Upper lobe of left lung (tissue), 6 donors: ENCODE data around the gene BANP. TPM values are rescaled to one million over a fixed set of nuclear protein-coding genes. Genes with fewer than 3 reads are reported as not detected.
"Not testable (repeated sequence)": the region's sequence is repeated elsewhere in the genome, so short reads cannot be mapped to it uniquely, and the experiment has no call there.

Experiments used
- ATAC-seq, 2 donors: fragments of 200-7000 bp; cut with Tn5 transposase; one replicate each; pipeline ENCODE4 v1.9.1; 2022; ENCODE audit warnings: mild to moderate bottlenecking in 2 of 2, moderate library complexity in 2 of 2; ENCODE audit not compliant: low FRiP score in 2 of 2
- DNase-seq, 2 donors: peaks; one replicate each; pipeline ENCODE4 v3.0.0-alpha.2; 2019 to 2020
- H3K27ac ChIP-seq, 4 donors: fragments of 200-600 bp; sonication (generic); one replicate each; pipeline ENCODE4 v1.5.1; 2016 to 2019
- H3K27me3 ChIP-seq, 4 donors: fragments of 200-600 bp; sonication (generic); one replicate each; pipeline ENCODE4 v1.5.1; 2017 to 2019
- H3K36me3 ChIP-seq, 4 donors: fragments of 200-600 bp; sonication (generic); one replicate each; pipeline ENCODE4 v1.5.1; 2016 to 2019
- H3K4me1 ChIP-seq, 4 donors: fragments of 200-600 bp; sonication (generic); one replicate each; pipeline ENCODE4 v1.5.1; 2018 to 2019
- H3K4me3 ChIP-seq, 4 donors: fragments of 200-600 bp; sonication (generic); one replicate each; pipeline ENCODE4 v1.5.1; 2017 to 2019; ENCODE audit warnings: mild to moderate bottlenecking in 2 of 4, moderate library complexity in 1 of 4
- H3K9me3 ChIP-seq, 4 donors: fragments of 200-600 bp; sonication (generic); one replicate each; pipeline ENCODE4 v1.5.1; 2018 to 2019
- EP300 ChIP-seq, 4 donors: sonication (generic); formaldehyde crosslinking; IDR thresholded peaks; one replicate each; pipeline ENCODE4 v1.5.1; 2017; ENCODE audit warnings: antibody characterized with exemption in 4 of 4, control low read depth in 2 of 4
- POLR2A ChIP-seq, 4 donors: fragments of 450-650 bp; IDR thresholded peaks; one replicate each; pipeline ENCODE4 v1.5.1; 2016 to 2017; ENCODE audit warnings: antibody characterized with exemption in 4 of 4, mild to moderate bottlenecking in 2 of 4
- POLR2AphosphoS5 ChIP-seq, 2 donors: sonication (generic); formaldehyde crosslinking; IDR thresholded peaks; one replicate each; pipeline ENCODE4 v1.5.1; 2017; ENCODE audit warnings: antibody characterized with exemption in 2 of 2
- WGBS, 2 donors: methylation state at CpG; one replicate each; pipeline ENCODE4 v1.1.5; 2017 to 2018; 5-methylcytosine and 5-hydroxymethylcytosine counted together
- total RNA-seq, 6 donors: library from RNA; depleted of rRNA in 4 of 6; stranded (reverse); fragments of >200 nt in 4 of 6; gene quantifications; one replicate each; pipeline versions ENCODE4 v1.1.0 to v1.2.1, GENCODE V29; 2016 to 2021
- TF ChIP-seq, protein P1 (sequence below), 6 experiments: fragments of 450-650 bp in 4 of 6; fragments of 200-600 bp in 2 of 6; sonication (generic) in 2 of 6; IDR thresholded peaks; one replicate each; pipeline ENCODE4 v1.5.1; 2016 to 2019; ENCODE audit warnings: antibody characterized with exemption in 6 of 6
- donor health status: DM: no; HTN: no; CAD: no; lungs with moderate emphysema.
- donor health status: DM: no; HTN: yes; CAD: no; lungs with severe emphysema.

BANP gene
- total RNA-seq, 6 donors from 2014 or later, result 15.2 to 47.1 (median 24.4) TPM

DNA sequence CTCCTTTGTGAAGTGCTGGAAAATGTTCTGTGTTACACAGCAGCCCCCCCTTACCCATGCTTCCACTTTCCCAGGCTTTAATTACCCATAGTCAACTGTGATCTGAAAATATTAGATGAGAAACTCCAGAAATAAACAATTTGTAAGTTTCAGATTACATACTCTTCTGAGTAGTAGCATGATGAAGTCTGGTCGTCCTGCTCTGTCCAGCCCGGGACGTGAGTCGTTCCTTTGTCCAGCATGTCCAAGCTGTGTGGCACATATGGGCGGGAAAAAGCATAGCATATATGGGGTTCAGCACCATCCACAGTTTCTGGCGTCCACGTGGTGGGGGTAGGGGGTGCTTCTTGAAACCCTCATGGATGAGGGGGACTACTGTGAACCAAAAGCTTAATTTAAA, 83.5 kb downstream of the BANP start:
- Histone ChIP-seq H3K4me1 (no peaks in the 10 kb centered on the region), H3K9me3 (no peaks in the 10 kb centered on the region), H3K4me3 (no peak overlapping the region), H3K27me3 (no peaks in the 10 kb centered on the region), H3K36me3 (peaks cover 0 to 58% (median 33%) of the 10 kb centered on the region in 4 donors), H3K27ac (no peak overlapping the region)
- TF ChIP-seq EP300 (IDR thresholded peaks at IDR 0.05) (no peak), POLR2A (IDR thresholded peaks at IDR 0.05) (no peak), POLR2AphosphoS5 (IDR thresholded peaks at IDR 0.05) (no peak)
- TF ChIP-seq, protein P1, sequence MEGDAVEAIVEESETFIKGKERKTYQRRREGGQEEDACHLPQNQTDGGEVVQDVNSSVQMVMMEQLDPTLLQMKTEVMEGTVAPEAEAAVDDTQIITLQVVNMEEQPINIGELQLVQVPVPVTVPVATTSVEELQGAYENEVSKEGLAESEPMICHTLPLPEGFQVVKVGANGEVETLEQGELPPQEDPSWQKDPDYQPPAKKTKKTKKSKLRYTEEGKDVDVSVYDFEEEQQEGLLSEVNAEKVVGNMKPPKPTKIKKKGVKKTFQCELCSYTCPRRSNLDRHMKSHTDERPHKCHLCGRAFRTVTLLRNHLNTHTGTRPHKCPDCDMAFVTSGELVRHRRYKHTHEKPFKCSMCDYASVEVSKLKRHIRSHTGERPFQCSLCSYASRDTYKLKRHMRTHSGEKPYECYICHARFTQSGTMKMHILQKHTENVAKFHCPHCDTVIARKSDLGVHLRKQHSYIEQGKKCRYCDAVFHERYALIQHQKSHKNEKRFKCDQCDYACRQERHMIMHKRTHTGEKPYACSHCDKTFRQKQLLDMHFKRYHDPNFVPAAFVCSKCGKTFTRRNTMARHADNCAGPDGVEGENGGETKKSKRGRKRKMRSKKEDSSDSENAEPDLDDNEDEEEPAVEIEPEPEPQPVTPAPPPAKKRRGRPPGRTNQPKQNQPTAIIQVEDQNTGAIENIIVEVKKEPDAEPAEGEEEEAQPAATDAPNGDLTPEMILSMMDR (IDR thresholded peaks at IDR 0.05), result no peak
- DNase-seq (no peak), ATAC-seq (no peak)
- WGBS, 2 donors, result 91 to 94% methylated on average over 7 of the region's 7 CpGs

DNA sequence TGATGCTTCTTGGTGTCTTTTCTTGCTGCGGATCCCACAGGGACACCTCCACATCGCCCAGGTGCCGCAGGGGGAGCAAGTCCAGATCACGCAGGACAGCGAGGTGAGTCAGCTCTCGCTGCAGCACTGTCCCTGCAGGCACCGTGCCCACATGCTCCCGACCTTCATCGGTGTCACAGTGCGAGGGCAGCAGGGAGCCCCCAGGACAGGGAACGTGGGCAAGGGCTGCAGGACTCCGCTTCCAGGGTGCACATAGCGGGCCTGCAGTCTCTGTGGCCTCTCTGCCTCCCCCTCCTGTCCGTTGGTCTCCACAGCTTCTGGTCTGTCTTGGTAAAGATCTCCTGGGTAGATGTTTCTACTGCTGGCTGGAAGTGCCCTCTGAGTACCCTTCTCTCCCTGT, 84.1 kb downstream of the BANP start:
- no peaks in the 10 kb centered on the region for H3K27me3 ChIP-seq
- H3K27ac ChIP-seq, result no peak overlapping the region
- H3K4me3 ChIP-seq, result no peak overlapping the region
- peaks cover 0 to 59% (median 34%) of the 10 kb centered on the region in 4 donors for H3K36me3 ChIP-seq
- no peak for DNase-seq
- H3K4me1 ChIP-seq, result no peaks in the 10 kb centered on the region
- TF ChIP-seq POLR2A (IDR thresholded peaks at IDR 0.05) (no peak), EP300 (IDR thresholded peaks at IDR 0.05) (no peak), POLR2AphosphoS5 (IDR thresholded peaks at IDR 0.05) (no peak)
- TF ChIP-seq, protein P1 (IDR thresholded peaks at IDR 0.05), result no peak
- no peaks in the 10 kb centered on the region for H3K9me3 ChIP-seq
- no peak for ATAC-seq
- WGBS, 2 donors, result 91 to 97% methylated on average over 10 to 14 of the region's 14 CpGs

DNA sequence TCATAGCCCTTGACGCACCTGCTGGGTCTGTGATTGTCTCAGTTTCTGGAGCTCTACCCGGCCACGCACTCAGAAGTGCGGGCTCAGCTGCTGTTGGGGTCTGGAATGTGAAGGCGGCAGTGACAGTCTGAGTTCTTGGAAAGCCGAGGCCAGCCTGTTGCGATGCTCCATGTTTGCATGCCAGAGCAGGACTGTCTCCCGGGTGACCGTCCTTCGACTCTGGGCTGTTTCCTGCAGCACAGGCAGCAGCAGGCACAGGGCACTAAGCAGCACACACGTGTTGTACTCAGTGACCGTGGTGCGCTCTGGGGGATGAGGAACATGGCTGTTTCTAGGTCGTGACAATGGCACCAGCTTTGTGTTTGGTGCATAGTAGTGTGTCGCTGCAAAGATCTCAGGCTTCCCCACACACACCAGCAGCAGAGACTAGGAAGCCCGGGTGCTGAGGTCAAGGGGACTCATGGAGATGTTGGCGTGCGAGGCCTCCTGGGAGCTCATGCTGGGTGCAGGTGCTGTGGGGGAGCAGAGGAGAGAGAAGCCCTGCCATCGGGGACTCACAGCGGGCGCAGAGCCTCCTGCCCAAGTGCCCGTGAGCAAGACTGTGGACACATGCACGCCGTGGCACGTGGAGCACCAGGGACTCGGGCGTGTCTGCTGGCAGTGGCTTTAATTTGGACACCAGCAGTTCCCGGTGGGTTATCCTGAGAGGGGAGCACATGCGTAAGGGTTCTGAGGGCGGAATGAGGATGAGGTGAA, 84.8 kb downstream of the BANP start:
- WGBS, 2 donors, result 87 to 97% methylated on average over 21 to 28 of the region's 30 CpGs
- not testable (repeated sequence) for H3K27me3 ChIP-seq, H3K9me3 ChIP-seq, DNase-seq, H3K4me3 ChIP-seq, ATAC-seq, H3K27ac ChIP-seq, H3K4me1 ChIP-seq
- peaks cover 0 to 55% (median 32%) of the 10 kb centered on the region in 4 donors for H3K36me3 ChIP-seq

DNA sequence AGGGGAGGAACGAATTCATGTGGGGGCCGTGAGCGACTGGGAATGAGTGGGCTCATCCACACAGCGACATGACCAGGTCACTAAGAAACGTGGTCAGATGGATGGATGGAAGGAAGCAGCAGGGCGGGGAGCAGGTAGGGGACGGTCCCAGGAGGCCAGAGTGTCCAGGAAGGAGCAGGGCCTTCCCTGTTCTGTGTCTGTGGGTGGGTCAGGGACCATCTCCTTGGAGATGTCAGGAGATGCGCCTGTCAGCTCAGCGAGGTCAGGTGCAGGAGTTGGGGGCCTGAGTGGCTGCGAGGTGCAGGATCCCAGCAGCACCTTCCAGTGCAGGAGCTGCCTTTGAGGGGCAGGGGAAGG, 85.4 kb downstream of the BANP start:
- H3K9me3 ChIP-seq, ATAC-seq, H3K4me3 ChIP-seq, DNase-seq, H3K27ac ChIP-seq, H3K4me1 ChIP-seq, H3K27me3 ChIP-seq: not testable (repeated sequence)
- 94 to 98% methylated on average over 10 of the region's 10 CpGs for WGBS, 2 donors
- H3K36me3 ChIP-seq, result peaks cover 0 to 55% (median 32%) of the 10 kb centered on the region in 4 donors

DNA sequence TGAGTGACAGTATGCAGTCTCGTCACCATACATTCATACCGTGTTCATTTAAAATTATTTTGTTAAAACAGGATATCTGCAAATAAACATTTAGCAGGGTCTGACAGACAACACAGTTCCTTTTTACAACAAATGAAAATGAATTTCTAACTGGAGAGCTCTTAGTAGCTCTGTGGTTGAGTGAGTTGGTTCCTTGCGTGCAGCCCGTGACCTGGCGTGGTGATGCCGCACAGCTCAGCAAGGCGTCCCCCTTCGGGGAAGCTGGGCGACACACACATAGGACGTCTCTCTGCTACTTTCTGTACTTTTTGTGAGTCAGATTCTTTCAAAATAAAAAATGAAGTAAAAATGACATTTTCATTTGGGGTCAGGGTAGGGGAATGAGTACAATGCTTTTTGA, 86.1 kb downstream of the BANP start:
- not testable (repeated sequence) for H3K27ac ChIP-seq, H3K4me1 ChIP-seq, DNase-seq, H3K27me3 ChIP-seq, H3K9me3 ChIP-seq, H3K4me3 ChIP-seq, ATAC-seq
- WGBS, 2 donors, result 81 to 96% methylated on average over 9 to 10 of the region's 10 CpGs
- H3K36me3 ChIP-seq, result peaks cover 0 to 55% (median 32%) of the 10 kb centered on the region in 4 donors

DNA sequence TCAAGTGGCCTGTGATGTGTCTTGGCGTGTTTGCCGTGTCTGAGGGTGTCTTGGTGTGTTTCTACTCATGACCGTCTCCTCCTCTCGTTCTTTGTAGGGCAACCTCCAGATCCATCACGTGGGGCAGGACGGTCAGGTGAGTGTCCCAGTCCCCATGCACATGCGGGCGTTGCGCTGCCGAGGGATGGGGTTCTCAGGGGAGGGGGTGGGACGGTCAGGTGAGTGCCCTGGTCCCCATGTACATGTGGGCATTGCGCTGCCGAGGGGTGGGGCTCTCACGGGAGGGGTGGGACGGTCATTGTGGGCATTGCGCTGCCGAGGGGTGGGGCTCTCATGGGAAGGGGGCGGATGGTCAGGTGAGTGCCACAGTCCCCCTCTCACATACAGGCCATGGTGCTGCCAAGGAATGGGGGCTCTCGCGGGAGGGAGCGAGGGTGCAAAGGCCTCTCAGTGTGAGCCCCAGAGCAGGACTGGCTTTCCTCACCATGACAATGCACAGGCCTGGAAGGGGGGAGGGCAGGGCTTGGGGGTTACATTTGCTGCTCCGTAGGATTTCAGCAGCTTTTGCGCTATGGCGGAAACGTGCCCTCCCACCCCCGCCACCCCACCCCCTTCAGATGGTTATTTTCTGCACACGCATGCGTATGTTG, 86.8 kb downstream of the BANP start:
- not testable (repeated sequence) for H3K9me3 ChIP-seq, DNase-seq, H3K27me3 ChIP-seq, ATAC-seq, H3K4me3 ChIP-seq, H3K4me1 ChIP-seq, H3K27ac ChIP-seq
- WGBS, 2 donors, result 92 to 96% methylated on average over 17 to 28 of the region's 28 CpGs
- H3K36me3 ChIP-seq, result peaks cover 0 to 50% (median 30%) of the 10 kb centered on the region in 4 donors

DNA sequence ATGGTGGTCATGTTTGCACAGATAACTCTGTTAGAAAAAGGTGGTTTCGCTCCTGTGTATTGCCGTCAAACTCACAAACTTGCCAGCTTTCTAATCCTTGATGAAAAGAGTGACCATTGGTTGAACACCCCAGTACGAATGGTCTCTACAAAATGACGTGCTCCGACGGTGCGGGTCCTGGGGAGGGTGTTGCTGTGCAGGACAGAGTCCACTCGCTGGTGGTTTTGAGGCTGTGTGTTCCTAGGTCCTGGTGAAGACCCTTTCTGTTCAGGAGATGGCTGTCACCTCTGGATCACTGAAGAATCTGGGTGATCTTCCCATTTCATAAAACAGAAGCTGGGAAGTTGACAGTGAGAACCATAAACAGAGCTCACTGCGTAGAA, 87.3 kb downstream of the BANP start:
- DNase-seq, H3K27me3 ChIP-seq, H3K27ac ChIP-seq, H3K4me1 ChIP-seq, H3K4me3 ChIP-seq, ATAC-seq, H3K9me3 ChIP-seq: not testable (repeated sequence)
- 95 to 96% methylated on average over 9 of the region's 9 CpGs for WGBS, 2 donors
- peaks cover 0 to 48% (median 29%) of the 10 kb centered on the region in 4 donors for H3K36me3 ChIP-seq
